Activated naive CD4-positive, alpha-beta T cell (primary cell): ENCODE results near the gene LIMCH1.
"Not testable (repeated sequence)": the region's sequence is repeated elsewhere in the genome, so short reads cannot be mapped to it uniquely, and the experiment has no call there.

ENCODE experiments used
- DNase-seq, 4 experiments: peaks; one replicate each; lab custom pipeline; 2025; lab: John Stamatoyannopoulos, UW

LIMCH1 gene

GRCh38 chr4:41538017-41538733 lies at the start of gene LIMCH1:
TSS of gene LIMCH1 (plus strand) at chr4:41538157. CDS start at chr4:41605996, 67,839 bp downstream.
- no peak for DNase-seq

GRCh38 chr4:41491081-41491576 lies 46.8 kb upstream of the LIMCH1 start:
- DNase-seq = not testable (repeated sequence)

GRCh38 chr4:41496977-41497376 lies 41.0 kb upstream of the LIMCH1 start:
- DNase-seq = no peak

- no peak for DNase-seq
These were observed 39.8 kb upstream of the LIMCH1 start for GRCh38 chr4:41498177-41498576.

GRCh38 chr4:41504167-41504818 lies 33.7 kb upstream of the LIMCH1 start:
- DNase-seq = no peak

GRCh38 chr4:41505161-41505661 lies 32.7 kb upstream of the LIMCH1 start:
- DNase-seq = no peak

- DNase-seq = no peak
These were observed 31.8 kb upstream of the LIMCH1 start for GRCh38 chr4:41506130-41506529.

GRCh38 chr4:41507291-41507947 lies 30.5 kb upstream of the LIMCH1 start:
- no peak for DNase-seq

- no peak for DNase-seq
These were observed 28.5 kb upstream of the LIMCH1 start for GRCh38 chr4:41509451-41509866.

- DNase-seq = no peak
These were observed 27.8 kb upstream of the LIMCH1 start for GRCh38 chr4:41510179-41510578.

GRCh38 chr4:41512136-41512535 lies 25.8 kb upstream of the LIMCH1 start:
- DNase-seq = no peak

- DNase-seq = no peak
These were observed 25.4 kb upstream of the LIMCH1 start for GRCh38 chr4:41512596-41512995.

GRCh38 chr4:41514169-41514568 lies 23.8 kb upstream of the LIMCH1 start:
- no peak for DNase-seq

- no peak for DNase-seq
These were observed 23.0 kb upstream of the LIMCH1 start for GRCh38 chr4:41514766-41515481.

- no peak for DNase-seq
These were observed 20.8 kb upstream of the LIMCH1 start for GRCh38 chr4:41517121-41517520.

- DNase-seq = no peak
These were observed 20.2 kb upstream of the LIMCH1 start for GRCh38 chr4:41517747-41518146.

- no peak for DNase-seq
These were observed 13.5 kb upstream of the LIMCH1 start for GRCh38 chr4:41524425-41524824.

GRCh38 chr4:41525129-41525528 lies 12.8 kb upstream of the LIMCH1 start:
- DNase-seq = no peak

- DNase-seq = no peak
These were observed 11.3 kb upstream of the LIMCH1 start for GRCh38 chr4:41526628-41527027.

- no peak for DNase-seq
These were observed 9.3 kb upstream of the LIMCH1 start for GRCh38 chr4:41528512-41529205.

GRCh38 chr4:41530741-41531140 lies 7.2 kb upstream of the LIMCH1 start:
- no peak for DNase-seq
